K562 treated with DMSO at 1 percent for 48 hours (cell line): ENCODE results near the gene CCND3. TPM values are rescaled to one million over a fixed set of nuclear protein-coding genes. Genes with fewer than 3 reads are reported as not detected.

ENCODE experiments used
- total RNA-seq: library from RNA; unstranded; fragments of 300-600 nt; gene quantifications from 2 replicates; pipeline ENCODE4 v1.2.3, GENCODE V29; 2022; ENCODE audit warnings: low replicate concordance; ENCODE audit errors: extremely low read depth

The CCND3 gene
- total RNA-seq = not detected in 2 replicates

DNA sequence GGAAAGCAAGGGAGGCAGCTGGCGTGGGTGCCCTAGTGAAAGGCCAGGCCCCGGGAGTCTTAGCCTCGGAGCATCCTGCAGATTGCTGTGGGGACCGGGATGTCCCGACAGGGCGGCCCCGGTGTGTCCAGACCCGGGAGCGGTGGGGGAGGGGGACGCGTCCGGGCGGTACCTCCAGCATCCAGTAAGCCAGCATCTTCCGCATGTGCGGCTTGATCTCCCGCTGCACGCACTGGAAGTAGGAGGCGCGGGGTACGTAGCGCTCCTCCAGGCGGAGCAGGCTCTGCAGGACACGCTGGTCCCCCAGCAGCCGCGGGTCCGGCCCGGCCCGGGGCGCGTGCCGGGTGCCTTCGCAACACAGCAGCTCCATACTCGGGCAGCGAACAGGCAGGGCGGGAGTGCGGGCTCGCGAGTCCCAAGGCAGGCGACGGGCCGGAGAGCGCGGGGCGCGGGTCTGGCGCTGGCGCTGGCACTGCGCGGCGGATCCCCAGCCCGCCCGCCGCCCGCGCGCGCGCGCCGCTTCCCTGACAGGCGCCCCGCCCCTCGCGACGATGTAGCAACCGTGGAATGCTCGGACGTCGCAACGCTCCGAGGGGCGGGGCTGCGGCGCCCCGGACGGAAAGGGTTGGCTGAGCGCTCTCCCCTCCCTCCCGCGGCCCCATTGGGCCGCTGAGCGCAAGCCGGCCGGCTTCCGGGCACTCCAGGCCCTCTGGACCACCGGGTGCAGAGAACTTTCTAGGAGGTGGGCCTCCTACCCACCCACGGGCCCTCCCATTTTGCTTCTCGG is at the start of gene CCND3:
Gene CCND3, minus strand, starts transcription at position 529 of the 787 bp plus-strand sequence. Its CDS starts 159 bp downstream, at position 370.

GRCh38 chr6:41920921-41921711 is 20.5 kb downstream of the CCND3 start, which contains the start of the genes BYSL and MED20:
TSS of gene BYSL (plus strand) at chr6:41921499. CDS start at chr6:41921563, 64 bp downstream.
TSS of gene MED20 (minus strand) at chr6:41921139. CDS start at chr6:41921018, 121 bp downstream.

GRCh38 chr6:41895300-41896233 is 46.0 kb downstream of the CCND3 start, which contains the start of gene USP49:
TSS of gene USP49 (minus strand) at chr6:41895375. CDS start at chr6:41806983, 88,392 bp downstream.

Other genes with a start within 250 kb of the CCND3 start
- gene TFEB, start 206.2 kb downstream of the CCND3 start, total RNA-seq = not detected in 2 replicates
- gene PGC, start 194.4 kb downstream of the CCND3 start, total RNA-seq = not detected in 2 replicates
- not detected in 2 replicates for gene FRS3, start 161.9 kb downstream of the CCND3 start, total RNA-seq
- not detected in 2 replicates for gene PRICKLE4, start 161.0 kb downstream of the CCND3 start, total RNA-seq
- gene TOMM6, start 154.1 kb downstream of the CCND3 start, total RNA-seq = not detected in 2 replicates
- gene USP49, start 46.4 kb downstream of the CCND3 start, total RNA-seq = not detected in 2 replicates
- not detected in 2 replicates for gene MED20, start 20.7 kb downstream of the CCND3 start, total RNA-seq
- not detected in 2 replicates for gene BYSL, start 20.3 kb downstream of the CCND3 start, total RNA-seq
- gene TAF8, start 108.7 kb upstream of the CCND3 start, total RNA-seq = not detected in 2 replicates
- not detected in 2 replicates for gene C6orf132, start 200.8 kb upstream of the CCND3 start, total RNA-seq
- gene GUCA1A, start 231.6 kb upstream of the CCND3 start, total RNA-seq = not detected in 2 replicates